ENCODE data around the gene SEMA4D. TPM values are rescaled to one million over a fixed set of nuclear protein-coding genes. Genes with fewer than 3 reads are reported as not detected.

Gene SEMA4D
- total and polyA plus RNA-seq, 4 donors = 1.4 to 26.2 (median 13.5) TPM

DNA sequence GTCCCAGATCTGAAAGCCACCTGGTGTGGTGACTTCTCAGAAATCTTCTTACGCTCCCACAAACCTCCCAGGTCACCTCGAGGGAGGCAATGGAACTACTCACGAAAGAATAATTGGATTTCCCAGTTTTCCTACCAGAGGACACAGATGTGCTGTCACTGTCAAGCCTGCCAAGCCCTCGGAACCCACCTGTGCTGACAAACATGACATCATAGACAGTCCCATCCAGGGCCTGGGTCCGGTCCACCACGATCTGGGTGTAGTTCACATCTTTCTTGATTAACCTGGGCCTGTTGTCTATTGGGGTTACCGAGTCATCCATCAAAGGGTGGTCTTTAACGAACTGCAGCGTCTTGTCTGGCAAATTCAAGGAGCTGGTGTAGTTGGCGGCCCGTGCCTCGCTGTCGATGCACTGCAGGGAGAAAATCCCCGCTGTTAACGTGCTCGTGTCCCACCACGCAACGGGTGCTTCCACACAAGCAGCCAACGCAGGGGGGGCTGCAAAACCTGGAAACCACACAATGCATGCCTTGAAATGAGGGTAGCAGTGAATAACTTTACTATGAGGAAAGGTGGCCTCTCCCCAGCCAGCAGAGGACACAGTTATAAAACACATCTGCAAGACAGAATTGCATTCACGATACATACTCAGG is 110.6 kb downstream of the SEMA4D start:
- peaks cover 0 to 5% of the 10 kb centered on the region in 2 donors for H3K36me3 ChIP-seq (ENCODE audit: control insufficient read depth in 1 of 2, insufficient read depth in 2 of 2, low read length in 1 of 2)
- no peak overlapping the region for H3K4me3 ChIP-seq (ENCODE audit: low read length in 2 of 2)
- H3K27me3 ChIP-seq (ENCODE audit: control insufficient read depth in 1 of 2, insufficient read depth in 2 of 2, low read length in 1 of 2) = no peaks in the 10 kb centered on the region
- DNase-seq = no peak
- no peaks in the 10 kb centered on the region for H3K9me3 ChIP-seq (ENCODE audit: control insufficient read depth, low read length)
- ATAC-seq (ENCODE audit: low FRiP score) = no peak
- no peak overlapping the region for H3K27ac ChIP-seq (ENCODE audit: low read depth in 1 of 2, low read length in 2 of 2)
- 93% methylated on average over 20 of the region's 20 CpGs for WGBS, 2 donors
- intact Hi-C loops (cut with DNase I) = no loop called here
- H3K4me1 ChIP-seq (ENCODE audit: control insufficient read depth in 1 of 2, insufficient read depth in 2 of 2, low read length in 2 of 2) = no peaks in the 10 kb centered on the region

DNA sequence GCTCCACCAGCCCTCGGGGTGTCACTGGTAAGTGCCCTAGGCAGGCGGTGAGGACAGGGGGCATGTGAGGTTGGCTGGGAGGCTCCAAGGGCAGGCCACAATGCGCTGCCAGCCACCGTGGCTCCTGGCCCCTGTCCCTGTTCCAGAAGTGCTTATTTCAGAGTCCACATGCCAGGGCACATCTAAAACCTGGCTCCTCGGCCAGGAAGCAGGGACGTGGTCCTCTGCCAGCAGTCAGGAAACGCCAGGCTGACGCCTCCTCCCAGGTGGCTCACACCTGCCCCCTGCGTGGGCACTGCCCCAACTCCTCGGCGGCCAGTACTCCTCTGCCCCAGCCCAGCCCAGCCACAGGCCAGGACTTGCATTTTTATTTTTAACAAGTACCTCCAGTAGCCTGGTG is 111.1 kb downstream of the SEMA4D start:
- intact Hi-C loops (cut with DNase I) = no loop called here
- WGBS, 2 donors = 58 to 69% methylated on average over 11 of the region's 11 CpGs
- no peak for DNase-seq

DNA sequence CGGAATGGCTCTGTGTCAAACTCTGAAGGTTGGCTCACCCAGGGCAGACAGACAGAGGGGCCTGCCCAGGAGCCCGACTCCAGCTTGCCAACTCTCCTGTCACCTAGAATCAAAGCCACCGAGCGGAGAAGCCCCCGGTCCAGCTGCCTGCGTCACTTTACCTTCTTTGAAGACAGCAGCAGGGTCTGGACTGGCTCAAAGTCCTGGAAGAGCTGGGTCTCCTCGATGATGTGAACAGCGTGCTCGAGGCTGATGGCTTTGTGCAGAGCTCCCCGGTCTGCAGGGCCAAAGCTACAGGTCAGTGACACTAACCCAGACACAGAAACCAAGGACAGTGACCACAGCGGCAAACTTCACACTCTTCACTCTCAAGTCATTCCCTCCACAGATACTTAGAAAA is 111.7 kb downstream of the SEMA4D start:
- Histone ChIP-seq H3K9me3 (ENCODE audit: control insufficient read depth, low read length) (no peaks in the 10 kb centered on the region), H3K36me3 (ENCODE audit: control insufficient read depth in 1 of 2, insufficient read depth in 2 of 2, low read length in 1 of 2) (peaks cover 0 to 5% of the 10 kb centered on the region in 2 donors), H3K4me3 (ENCODE audit: low read length in 2 of 2) (no peak overlapping the region), H3K4me1 (ENCODE audit: control insufficient read depth in 1 of 2, insufficient read depth in 2 of 2, low read length in 2 of 2) (no peaks in the 10 kb centered on the region), H3K27me3 (ENCODE audit: control insufficient read depth in 1 of 2, insufficient read depth in 2 of 2, low read length in 1 of 2) (no peaks in the 10 kb centered on the region), H3K27ac (ENCODE audit: low read depth in 1 of 2, low read length in 2 of 2) (no peak overlapping the region)
- no peak for ATAC-seq (ENCODE audit: low FRiP score)
- DNase-seq = no peak
- 88 to 89% methylated on average over 11 of the region's 11 CpGs for WGBS, 2 donors
- intact Hi-C loops (cut with DNase I) = no loop called here

More for the DNA sequence above, 111.1 kb downstream of the SEMA4D start:
- Histone ChIP-seq H3K9me3 (ENCODE audit: control insufficient read depth, low read length) (no peaks in the 10 kb centered on the region), H3K4me1 (ENCODE audit: control insufficient read depth in 1 of 2, insufficient read depth in 2 of 2, low read length in 2 of 2) (no peaks in the 10 kb centered on the region), H3K27ac (ENCODE audit: low read depth in 1 of 2, low read length in 2 of 2) (no peak overlapping the region), H3K36me3 (ENCODE audit: control insufficient read depth in 1 of 2, insufficient read depth in 2 of 2, low read length in 1 of 2) (peaks cover 0 to 5% of the 10 kb centered on the region in 2 donors), H3K27me3 (ENCODE audit: control insufficient read depth in 1 of 2, insufficient read depth in 2 of 2, low read length in 1 of 2) (no peaks in the 10 kb centered on the region), H3K4me3 (ENCODE audit: low read length in 2 of 2) (no peak overlapping the region)
- ATAC-seq (ENCODE audit: low FRiP score) = no peak

DNA sequence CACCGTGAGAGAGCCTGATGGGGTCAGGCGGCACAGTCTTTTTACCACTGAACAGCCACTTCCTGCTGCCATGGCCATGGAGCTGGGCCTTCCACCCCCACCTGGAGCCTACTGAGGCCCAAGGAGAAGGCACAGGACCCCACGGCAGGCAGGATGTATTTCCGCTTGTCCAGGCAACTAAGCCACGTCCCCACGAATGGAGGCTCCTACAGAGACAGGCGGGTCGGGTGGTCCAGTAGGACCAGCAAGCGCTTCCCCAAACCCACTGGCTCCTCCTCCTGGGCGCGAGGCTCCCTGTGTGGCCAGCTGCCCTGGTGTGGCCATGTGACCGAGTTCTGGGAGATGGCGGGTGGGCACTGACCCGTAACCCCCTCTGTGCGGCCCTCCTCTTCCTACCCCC is 113.1 kb downstream of the SEMA4D start:
- Histone ChIP-seq H3K4me3 (ENCODE audit: low read length in 2 of 2) (no peak overlapping the region), H3K27me3 (ENCODE audit: control insufficient read depth in 1 of 2, insufficient read depth in 2 of 2, low read length in 1 of 2) (no peaks in the 10 kb centered on the region), H3K9me3 (ENCODE audit: control insufficient read depth, low read length) (no peaks in the 10 kb centered on the region), H3K27ac (ENCODE audit: low read depth in 1 of 2, low read length in 2 of 2) (no peak overlapping the region), H3K4me1 (ENCODE audit: control insufficient read depth in 1 of 2, insufficient read depth in 2 of 2, low read length in 2 of 2) (no peaks in the 10 kb centered on the region), H3K36me3 (ENCODE audit: control insufficient read depth in 1 of 2, insufficient read depth in 2 of 2, low read length in 1 of 2) (no peaks in the 10 kb centered on the region)
- intact Hi-C loops (cut with DNase I) = no loop called here
- ATAC-seq (ENCODE audit: low FRiP score) (no peak), DNase-seq (no peak)
- 93 to 95% methylated on average over 15 of the region's 15 CpGs for WGBS, 2 donors

DNA sequence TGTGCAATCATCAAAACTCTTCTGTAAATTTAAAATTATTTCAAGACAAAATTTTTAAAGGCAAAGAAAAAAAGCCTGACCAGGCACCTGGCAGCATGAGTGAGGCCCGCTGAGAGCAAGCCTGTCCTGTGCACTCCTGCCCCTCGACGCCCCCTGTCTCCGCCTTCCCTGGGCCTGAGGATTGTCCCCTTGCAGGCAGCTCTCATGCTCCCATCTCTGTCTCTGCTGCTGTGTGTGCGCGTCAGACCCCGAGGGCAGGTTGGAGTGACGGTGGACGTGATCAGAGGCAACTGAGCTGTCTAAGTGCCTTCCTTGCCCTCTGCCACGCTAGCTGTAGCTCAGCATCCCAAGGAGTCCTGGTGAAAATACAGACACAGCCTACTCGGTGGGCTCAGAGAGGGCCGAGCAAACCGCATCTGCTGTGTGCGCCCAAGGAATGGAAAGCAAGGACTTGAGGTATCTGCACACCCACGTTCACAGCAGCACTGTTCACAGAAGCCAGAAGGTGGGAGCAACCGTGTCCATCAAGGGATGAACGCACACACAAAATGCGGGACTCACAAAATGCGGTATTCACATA is 114.1 kb downstream of the SEMA4D start:
- H3K4me3 ChIP-seq (ENCODE audit: low read length in 2 of 2) = no peak overlapping the region
- no peaks in the 10 kb centered on the region for H3K36me3 ChIP-seq (ENCODE audit: control insufficient read depth in 1 of 2, insufficient read depth in 2 of 2, low read length in 1 of 2)
- no peak overlapping the region for H3K27ac ChIP-seq (ENCODE audit: low read depth in 1 of 2, low read length in 2 of 2)
- H3K27me3 ChIP-seq (ENCODE audit: control insufficient read depth in 1 of 2, insufficient read depth in 2 of 2, low read length in 1 of 2) = no peaks in the 10 kb centered on the region
- DNase-seq = no peak
- no peaks in the 10 kb centered on the region for H3K9me3 ChIP-seq (ENCODE audit: control insufficient read depth, low read length)
- intact Hi-C loops (cut with DNase I) = no loop called here
- H3K4me1 ChIP-seq (ENCODE audit: control insufficient read depth in 1 of 2, insufficient read depth in 2 of 2, low read length in 2 of 2) = no peaks in the 10 kb centered on the region
- WGBS, 2 donors = 89 to 92% methylated on average over 19 of the region's 19 CpGs
- ATAC-seq (ENCODE audit: low FRiP score) = no peak

DNA sequence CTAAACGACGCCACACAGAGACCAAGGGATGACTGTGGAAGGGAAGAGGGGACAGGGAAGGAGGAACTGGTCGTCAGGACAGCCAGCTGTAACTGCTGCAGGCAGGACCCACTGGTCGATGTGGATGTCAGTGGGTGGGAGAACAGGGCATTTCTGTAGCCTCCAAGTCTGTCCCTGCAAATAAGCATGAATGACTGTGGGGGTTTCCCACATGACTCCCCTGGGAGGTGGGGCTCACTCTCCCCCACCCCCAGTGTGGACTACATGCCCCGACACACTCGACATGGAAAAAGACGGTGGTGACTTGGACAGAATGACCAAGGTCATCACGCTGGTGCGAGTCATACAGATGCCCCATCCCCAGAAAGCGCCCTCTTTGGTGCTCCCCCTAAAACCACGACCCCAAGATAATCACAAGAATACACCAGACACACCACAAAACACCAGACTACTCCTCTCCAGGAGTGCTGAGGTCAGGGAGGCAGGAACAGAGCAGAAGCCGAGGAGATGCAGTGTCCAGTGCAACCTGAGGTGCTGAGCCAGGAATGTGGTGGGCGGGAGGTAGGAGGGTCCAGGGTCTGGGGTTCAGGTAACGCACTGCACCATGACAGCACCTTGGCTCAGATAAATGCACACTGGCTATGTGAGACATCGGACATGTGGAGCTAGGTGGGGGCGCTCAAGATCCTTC is 114.7 kb downstream of the SEMA4D start:
- Histone ChIP-seq H3K4me3 (ENCODE audit: low read length in 2 of 2) (no peak overlapping the region), H3K36me3 (ENCODE audit: control insufficient read depth in 1 of 2, insufficient read depth in 2 of 2, low read length in 1 of 2) (no peaks in the 10 kb centered on the region), H3K9me3 (ENCODE audit: control insufficient read depth, low read length) (no peaks in the 10 kb centered on the region), H3K27ac (ENCODE audit: low read depth in 1 of 2, low read length in 2 of 2) (no peak overlapping the region), H3K27me3 (ENCODE audit: control insufficient read depth in 1 of 2, insufficient read depth in 2 of 2, low read length in 1 of 2) (no peaks in the 10 kb centered on the region), H3K4me1 (ENCODE audit: control insufficient read depth in 1 of 2, insufficient read depth in 2 of 2, low read length in 2 of 2) (no peaks in the 10 kb centered on the region)
- 83% methylated on average over 16 of the region's 16 CpGs for WGBS, 2 donors
- intact Hi-C loops (cut with DNase I) = no loop called here
- DNase-seq (no peak), ATAC-seq (ENCODE audit: low FRiP score) (no peak)

DNA sequence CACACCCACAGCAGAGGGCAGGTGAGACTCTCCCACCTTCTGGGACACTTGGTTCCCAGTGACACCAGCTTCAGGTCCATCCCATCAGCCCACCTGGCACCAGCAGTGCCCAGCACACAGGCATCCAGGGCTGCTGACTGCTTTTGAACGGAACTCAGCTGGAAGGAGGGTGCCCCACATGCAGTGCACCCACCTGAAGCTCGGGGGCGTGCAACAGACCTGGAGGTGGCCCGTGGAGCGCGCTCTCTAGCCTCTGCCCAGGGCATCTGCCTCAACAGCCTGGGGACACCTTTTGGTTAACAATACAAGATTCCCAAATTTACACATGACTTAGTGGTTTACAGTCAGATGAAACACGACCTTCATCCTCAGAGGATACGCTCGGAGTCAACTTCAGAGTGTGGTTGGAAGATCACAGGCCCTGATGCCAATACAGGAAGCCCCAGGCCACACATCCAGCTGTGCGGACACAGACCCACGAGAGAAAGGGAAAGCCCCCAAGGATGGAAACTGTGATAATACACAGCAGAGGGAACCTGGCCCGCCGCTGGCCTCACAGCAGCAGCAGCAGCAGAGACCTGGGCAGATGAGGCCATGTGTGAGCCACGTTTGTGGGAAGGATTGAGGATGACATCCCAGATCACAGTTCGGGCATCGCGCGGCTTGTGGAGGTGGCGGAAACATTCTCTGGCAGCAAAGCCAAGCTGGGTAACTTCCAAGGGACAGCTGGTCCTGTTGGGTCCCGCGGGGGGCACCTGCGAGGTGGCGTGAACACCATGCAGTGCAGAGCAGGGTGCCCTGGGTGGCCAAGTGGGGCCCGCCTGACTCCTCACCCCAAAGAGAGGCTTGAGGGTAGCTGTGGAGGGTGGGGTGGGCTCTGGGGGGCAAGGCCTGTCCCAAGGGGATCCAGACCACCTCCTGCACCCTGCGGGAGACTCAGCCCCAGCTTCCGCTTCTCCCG is 115.6 kb downstream of the SEMA4D start:
- Histone ChIP-seq H3K27ac (ENCODE audit: low read depth in 1 of 2, low read length in 2 of 2) (no peak overlapping the region), H3K4me1 (ENCODE audit: control insufficient read depth in 1 of 2, insufficient read depth in 2 of 2, low read length in 2 of 2) (no peaks in the 10 kb centered on the region), H3K4me3 (ENCODE audit: low read length in 2 of 2) (no peak overlapping the region), H3K27me3 (ENCODE audit: control insufficient read depth in 1 of 2, insufficient read depth in 2 of 2, low read length in 1 of 2) (no peaks in the 10 kb centered on the region), H3K9me3 (ENCODE audit: control insufficient read depth, low read length) (no peaks in the 10 kb centered on the region), H3K36me3 (ENCODE audit: control insufficient read depth in 1 of 2, insufficient read depth in 2 of 2, low read length in 1 of 2) (no peaks in the 10 kb centered on the region)
- DNase-seq (no peak), ATAC-seq (ENCODE audit: low FRiP score) (no peak)
- intact Hi-C loops (cut with DNase I) = no loop called here
- 80 to 86% methylated on average over 27 of the region's 27 CpGs for WGBS, 2 donors

DNA sequence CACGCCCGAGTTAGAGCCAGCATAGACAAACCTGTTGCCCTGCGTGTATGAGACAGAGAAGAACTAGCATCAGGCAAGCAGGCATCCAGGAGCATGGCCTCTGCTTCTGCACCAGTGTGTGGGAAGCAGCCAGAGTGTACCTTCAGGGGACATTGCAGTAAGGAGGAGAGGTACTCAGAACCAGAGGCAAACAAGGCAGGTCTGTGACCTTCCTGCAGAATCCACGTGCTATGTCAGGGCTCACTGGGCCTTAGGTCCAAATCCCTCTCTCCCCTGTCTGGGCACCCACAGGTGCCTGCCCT is 116.7 kb downstream of the SEMA4D start:
- intact Hi-C loops (cut with DNase I) = no loop called here
- H3K36me3 ChIP-seq (ENCODE audit: control insufficient read depth in 1 of 2, insufficient read depth in 2 of 2, low read length in 1 of 2) = peaks cover 0 to 5% of the 10 kb centered on the region in 2 donors

More for the DNA sequence above, 116.7 kb downstream of the SEMA4D start:
- no peaks in the 10 kb centered on the region for H3K27me3 ChIP-seq (ENCODE audit: control insufficient read depth in 1 of 2, insufficient read depth in 2 of 2, low read length in 1 of 2)
- no peak overlapping the region for H3K27ac ChIP-seq (ENCODE audit: low read depth in 1 of 2, low read length in 2 of 2)
- H3K4me1 ChIP-seq (ENCODE audit: control insufficient read depth in 1 of 2, insufficient read depth in 2 of 2, low read length in 2 of 2) = no peaks in the 10 kb centered on the region
- ATAC-seq (ENCODE audit: low FRiP score) (no peak), DNase-seq (no peak)
- no peak overlapping the region for H3K4me3 ChIP-seq (ENCODE audit: low read length in 2 of 2)
- no peaks in the 10 kb centered on the region for H3K9me3 ChIP-seq (ENCODE audit: control insufficient read depth, low read length)
- WGBS, 2 donors = 93 to 94% methylated on average over 4 of the region's 4 CpGs

Measured in aorta (tissue), 5 donors.